HG02759 (cell line): ENCODE results near the gene TIMP3.
"Not testable (repeated sequence)": the region's sequence is repeated elsewhere in the genome, so short reads cannot be mapped to it uniquely, and the experiment has no call there.

Experiments used
- ATAC-seq: cut with Tn5 transposase; IDR thresholded peaks from one replicate; pipeline ENCODE4 v1.9.1; 2021; ENCODE audit warnings: mild to moderate bottlenecking, moderate library complexity; ENCODE audit not compliant: unreplicated experiment

Gene TIMP3

DNA sequence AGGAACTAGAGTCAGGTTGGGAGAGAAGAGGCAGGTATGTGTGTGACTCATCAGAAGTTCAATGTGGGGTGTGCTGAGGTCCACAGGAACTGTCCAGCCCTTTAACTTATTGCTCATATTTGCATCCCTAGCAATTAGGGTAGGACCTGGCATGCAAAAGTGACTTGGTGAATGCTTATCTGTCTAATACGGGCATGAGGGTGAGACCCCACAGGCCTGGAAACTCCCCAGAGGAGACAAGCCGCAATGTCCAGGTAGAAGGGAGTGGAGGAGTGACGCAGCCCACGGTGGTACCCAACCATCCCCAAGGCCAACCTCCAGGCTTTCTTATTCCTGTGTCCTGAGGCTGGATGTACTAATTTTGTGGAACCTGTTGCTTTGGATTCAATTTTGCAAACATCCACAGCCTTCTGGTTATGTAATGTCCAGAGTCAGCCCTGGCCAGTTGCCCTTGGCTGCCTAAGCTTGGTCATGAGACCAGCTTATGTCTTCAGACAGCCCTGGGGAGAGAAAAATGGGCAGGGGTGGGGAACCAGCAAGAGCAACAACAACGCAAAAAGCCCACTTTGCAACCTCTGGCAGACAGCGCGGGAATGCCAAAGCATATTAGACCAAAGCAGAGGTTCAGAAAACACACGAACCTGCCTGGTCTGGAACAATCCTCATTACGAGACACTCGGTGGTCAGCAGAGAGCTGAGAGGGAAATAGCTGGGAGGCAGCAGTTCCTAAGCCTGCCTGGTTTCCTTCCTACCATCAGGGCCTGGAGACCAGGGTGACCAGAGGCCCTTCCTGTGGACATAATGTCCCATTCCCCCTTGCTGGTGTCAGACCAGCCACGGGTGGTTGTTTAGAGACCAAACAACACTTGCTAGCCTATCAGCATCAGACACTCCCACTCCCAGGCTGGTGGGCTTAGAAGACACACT lies 49.3 kb downstream of the TIMP3 start:
- no peak for ATAC-seq

DNA sequence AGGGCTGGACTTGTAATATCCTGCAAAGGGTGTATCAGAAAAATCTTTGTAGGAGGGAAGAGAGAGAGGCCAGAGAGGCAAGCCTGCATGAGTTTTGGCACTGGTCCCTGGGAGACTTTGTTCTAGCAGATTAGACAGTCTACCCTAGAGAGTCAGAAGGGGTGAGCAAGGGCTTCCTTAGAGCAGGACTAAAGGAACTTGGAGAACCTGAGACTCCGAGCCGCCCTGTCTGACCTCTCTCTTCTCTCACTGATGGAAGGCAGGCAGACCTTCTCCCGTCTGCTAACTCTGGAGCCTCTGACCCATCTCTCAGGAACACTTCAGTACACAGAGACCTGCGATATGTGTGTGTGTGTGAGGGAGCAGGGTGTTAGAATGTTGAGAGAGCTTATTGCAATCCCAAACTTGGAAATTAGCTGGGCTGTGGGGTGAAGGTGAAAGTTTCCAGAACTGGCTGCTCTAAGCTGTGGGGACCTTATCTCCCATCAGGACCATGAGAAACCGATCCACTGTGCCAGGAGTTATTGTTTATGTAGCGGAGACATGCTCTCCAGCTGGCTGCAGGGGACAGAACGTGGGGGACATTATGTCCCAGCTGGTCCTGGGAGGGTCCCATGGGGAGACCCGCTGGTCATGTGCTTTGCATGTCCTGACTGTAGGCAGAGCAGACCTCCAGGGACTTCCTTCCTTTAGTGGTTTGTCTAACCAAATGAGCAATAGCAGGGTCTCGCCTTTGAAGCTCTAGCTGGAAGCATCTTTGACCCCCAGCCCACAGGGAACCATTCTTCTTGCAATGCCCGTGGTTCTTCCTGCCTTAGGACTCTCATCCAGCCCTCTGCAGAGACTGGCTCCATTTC lies 51.1 kb downstream of the TIMP3 start:
- ATAC-seq, result no peak

DNA sequence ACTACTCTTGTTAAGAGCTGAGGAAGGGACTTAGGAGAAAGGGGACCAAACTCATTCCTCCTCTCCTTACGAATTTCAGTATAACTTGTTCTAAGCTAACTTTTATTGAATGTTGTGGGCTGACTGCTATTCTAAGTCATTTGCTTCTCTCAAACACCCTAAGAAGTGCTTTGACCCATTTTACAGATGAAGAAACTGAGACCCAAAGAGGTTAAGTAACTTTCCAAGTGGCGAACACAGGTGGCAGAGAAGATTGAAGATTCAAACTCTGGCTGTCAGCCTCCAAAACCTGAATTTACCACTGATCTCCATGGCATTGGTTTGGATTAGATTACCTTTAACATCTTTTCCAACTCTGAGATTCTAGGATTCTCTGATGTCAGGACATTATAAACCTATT lies 52.2 kb downstream of the TIMP3 start:
- no peak for ATAC-seq

DNA sequence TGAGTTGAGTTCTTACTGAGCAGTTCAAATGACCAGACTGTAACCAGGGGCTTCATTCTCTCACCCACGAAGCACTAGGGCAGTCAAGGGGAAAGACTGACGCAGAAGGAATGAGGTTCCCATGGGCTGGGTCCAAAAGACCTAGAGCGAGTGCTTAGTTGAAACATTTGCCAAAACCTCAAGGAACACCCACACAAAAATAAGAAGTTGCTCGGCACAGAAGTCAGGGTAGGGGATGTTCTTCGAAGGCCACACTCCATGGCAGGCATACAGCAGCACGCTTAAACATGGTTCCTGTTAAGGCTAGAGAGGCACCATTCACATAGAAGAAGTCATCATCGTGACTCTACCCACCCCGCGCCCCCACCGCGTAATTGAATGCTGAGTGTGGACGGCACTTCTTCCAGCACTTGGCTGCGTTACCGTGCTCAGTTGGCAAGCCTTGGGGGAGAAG lies 52.9 kb downstream of the TIMP3 start:
- ATAC-seq, result no peak

DNA sequence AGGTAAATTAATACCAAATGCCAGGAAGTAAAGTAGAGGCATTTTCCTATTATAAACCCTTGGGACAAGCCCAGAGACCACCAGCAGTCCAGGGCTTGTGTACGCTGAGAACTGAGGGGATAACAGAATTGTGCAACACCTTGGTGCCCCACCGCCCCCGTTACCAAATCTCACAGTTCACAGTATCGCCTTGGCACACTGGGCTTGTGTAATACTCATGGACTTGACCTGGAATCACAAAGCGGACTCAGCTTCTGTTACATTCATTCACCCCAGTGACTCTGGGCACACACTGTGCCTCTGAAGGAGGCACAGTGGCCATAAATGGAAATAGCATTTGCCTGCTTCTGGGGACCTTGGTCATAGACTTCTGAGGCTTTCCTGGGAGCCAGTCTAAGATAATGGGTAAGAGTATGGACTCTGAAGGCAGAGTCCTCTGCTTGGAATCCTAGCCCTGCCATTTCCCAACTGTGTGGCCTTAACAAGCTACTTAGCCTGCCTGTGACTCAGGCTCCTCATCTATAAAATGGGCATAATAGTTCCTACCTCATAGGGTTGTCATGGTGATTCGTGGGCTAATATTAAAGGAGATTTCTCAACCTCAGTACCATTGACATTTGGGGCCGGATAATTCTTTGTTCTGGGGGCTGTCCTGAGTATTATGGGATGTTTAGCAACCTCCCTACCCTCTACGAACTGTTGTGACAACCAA lies 53.7 kb downstream of the TIMP3 start:
- ATAC-seq, result no peak

DNA sequence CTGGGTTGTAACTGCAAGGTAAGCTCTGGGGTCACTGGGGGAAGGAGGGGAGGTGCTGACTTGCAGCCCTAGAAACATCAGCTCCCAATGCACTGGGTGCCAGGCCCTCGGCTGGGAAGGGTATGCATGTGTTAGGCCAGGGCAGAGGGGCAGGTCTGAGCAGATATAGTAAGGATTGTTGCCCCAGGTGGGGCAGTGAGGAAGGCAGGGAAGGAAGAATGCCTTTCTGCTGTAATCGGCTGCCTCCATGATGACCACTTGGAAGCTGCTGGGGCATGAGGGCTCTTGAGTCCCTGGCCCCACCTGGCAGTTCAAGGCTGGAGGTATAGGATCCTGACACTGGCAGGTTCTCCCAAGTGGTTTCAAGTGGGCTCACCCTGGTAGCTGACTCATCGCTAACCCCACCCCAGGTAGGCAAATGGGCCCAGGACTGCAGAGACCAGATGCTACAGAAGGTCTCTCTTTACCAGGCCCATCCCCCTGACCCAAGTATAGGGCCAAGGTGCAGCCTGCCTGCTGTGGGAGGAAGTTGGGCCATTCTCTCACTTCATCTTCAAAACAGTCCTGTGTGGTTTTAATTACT lies 56.7 kb downstream of the TIMP3 start:
- ATAC-seq, result no peak

DNA sequence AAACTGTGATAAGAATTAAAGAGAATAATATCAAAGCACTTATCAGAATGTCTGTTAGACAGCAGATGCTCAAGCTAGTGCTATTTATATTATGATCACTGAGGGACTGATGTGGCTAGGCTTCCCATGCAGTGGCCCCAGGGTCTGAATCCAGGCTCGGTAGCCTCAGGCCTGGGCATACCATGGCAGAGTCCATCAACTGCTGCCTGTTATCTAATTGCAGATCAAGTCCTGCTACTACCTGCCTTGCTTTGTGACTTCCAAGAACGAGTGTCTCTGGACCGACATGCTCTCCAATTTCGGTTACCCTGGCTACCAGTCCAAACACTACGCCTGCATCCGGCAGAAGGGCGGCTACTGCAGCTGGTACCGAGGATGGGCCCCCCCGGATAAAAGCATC lies 57.5 kb downstream of the TIMP3 start:
- ATAC-seq, result no peak

DNA sequence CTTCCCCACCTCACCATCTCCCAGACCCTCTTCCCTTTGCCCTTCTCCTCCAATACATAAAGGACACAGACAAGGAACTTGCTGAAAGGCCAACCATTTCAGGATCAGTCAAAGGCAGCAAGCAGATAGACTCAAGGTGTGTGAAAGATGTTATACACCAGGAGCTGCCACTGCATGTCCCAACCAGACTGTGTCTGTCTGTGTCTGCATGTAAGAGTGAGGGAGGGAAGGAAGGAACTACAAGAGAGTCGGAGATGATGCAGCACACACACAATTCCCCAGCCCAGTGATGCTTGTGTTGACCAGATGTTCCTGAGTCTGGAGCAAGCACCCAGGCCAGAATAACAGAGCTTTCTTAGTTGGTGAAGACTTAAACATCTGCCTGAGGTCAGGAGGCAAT lies 58.2 kb downstream of the TIMP3 start:
- no peak for ATAC-seq

DNA sequence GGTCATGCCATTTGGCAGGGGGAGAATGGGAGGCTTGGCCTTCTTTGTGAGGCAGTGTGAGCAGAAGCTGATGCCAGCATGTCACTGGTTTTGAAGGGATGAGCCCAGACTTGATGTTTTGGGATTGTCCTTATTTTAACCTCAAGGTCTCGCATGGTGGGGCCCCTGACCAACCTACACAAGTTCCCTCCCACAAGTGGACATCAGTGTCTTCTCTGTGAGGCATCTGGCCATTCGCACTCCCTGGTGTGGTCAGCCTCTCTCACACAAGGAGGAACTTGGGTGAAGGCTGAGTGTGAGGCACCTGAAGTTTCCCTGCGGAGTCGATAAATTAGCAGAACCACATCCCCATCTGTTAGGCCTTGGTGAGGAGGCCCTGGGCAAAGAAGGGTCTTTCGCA lies 59.8 kb downstream of the TIMP3 start:
- no peak for ATAC-seq

DNA sequence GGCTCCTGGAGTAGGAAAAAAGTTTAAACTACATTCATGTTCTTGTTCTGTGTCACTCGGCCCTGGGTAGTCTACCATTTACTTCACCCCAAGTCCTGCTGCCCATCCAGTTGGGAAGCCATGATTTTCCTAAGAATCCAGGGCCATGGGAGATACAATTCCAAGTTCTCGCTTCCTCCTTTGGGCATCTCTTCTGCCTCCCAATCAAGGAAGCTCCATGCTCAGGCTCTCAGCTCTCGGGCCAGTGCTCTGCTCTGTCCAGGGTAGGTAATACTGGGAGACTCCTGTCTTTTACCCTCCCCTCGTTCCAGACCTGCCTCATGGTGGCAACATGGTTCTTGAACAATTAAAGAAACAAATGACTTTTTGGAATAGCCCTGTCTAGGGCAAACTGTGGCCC lies 60.6 kb downstream of the TIMP3 start:
- ATAC-seq, result no peak

DNA sequence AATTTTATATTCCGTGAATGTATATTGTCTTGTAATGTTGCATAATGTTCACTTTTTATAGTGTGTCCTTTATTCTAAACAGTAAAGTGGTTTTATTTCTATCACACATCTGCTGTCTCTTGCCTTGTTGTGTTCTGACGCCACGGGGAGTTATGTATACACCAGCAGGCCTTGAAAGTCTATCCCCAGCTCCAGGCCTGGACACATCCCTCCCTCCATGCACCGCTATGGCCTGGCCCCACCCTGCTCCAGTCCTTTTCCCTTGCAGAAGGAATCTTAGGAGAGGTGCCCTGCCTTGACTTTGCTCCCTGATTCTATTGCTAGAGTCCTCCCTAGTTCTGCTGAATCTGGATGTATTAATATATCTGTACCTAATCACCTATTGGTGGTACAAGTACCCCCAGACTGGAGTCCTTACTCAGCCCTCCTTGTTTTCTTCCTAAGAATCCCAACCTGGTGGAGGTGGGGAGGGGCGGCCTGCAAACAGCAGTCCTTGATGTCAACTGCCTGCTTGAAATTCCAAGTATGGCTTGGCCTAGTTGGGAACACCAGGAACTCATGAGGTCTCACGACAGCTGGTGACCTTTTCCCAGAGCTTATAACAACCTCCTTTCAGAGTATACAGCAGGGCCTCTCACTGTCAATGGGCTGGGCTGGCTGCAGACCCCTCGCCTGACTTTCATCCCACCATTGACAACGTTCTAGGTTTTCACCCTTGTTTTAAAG lies 61.6 kb downstream of the TIMP3 start:
- ATAC-seq, result no peak

DNA sequence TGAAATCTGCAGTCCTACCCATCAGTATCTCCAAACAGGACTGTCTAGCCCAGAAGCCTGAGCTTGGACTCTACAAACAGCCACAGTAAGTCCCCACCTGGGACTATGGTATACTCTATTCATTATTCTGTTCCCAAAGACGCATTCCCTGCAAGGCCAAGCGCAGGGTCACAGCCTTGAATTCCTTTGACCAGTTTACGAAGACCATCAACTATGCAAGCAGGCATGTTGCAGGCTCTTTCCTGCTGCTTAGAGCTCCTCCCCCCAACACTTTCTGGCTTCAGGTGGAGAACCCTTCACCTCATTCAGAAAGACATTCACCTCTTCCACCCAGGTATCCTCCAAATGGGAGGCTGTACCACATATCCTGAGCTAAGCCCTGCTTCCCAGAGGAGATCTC lies 62.5 kb downstream of the TIMP3 start:
- no peak for ATAC-seq

DNA sequence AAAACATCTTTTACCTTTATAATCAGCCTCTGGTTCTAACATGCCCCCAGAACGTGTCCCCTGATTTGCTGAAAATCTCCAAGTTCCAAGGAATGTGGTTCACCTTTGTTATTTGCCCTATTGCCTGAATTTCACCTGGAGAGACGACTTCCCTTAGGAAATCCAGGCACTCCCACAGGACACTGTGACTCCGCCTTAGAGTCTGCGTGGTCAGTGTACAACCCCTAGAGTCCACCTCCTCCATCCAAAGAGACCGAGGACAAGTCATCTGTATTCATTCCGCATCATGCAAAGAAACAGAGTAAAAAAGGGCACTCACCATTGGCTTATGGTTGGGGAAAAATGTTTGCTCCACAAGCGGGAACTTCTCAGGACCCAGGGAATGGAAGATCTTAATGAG lies 63.1 kb downstream of the TIMP3 start:
- no peak for ATAC-seq

DNA sequence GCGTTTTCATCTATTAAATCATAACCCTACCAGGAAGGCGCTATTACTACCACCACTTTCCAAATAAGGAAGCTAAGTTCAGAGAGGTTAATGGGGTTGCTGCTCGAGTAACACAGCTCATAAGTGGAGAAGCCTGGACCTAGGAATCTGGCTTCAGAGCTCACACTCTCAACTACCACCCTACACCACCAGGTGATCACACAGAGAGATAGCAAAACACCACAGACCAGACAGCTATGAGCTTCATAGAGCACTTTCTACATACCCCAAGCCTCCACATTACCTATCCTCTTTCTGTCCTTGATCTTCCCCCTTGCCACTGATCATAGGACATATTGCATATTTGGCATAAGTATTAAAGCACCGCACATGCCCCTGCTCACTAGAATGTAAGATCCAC lies 65.4 kb downstream of the TIMP3 start:
- ATAC-seq, result no peak

DNA sequence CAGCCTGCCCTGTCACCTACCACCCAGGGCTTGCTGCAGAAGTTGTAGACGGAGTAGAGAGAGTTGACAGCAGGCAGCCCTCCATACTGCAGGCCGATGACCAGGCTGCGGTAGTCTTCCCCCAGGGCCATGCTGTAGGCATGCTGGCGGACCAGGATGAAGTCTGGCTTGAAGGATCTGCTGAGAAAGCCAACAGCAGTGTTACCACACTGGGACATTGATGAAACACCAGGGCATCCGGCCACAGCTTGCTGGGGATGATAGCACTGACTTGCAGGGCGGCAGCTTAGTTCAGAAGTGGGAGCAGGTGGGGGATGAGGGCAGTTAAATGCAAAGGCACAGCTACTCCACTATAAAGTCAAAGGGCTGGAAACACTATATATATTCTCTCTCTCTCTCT lies 67.4 kb downstream of the TIMP3 start:
- ATAC-seq, result no peak

DNA sequence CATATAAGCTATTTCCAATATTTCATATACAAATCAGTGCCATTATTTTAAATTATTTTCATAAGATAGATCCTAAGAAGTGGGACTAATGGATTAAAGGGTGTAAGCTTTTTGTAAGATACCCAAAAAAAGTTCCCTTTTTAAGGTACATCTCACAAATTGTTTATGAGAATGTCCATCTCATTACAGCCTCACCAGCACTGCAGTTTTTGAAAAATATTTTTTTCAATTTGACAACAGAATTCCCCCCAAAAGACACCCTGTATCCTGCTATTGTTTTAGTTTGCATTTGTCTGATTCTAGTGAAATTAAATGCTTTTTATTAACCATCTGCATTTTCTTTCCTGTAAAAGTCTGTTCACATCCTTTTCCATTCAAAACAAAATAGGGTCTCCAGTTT lies 69.0 kb downstream of the TIMP3 start:
- no peak for ATAC-seq

DNA sequence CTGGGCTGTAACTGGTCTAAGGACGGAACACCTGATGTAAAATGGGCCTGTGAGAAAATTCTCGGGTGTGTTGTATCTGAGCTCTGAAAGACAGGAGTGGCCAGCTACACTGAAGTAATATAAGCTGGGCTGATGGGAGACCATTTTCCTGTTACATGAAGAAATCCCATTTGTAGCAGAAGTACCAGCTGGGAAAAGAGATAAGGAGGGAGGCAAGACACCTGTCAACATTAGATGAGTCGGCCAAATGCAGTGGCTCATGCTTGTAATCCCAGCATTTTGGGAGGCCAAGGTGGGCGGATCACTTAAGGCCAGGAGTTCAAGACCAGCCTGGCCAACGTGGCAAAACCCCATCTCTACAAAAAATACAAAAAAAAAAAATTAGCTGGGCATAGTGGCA lies 72.1 kb downstream of the TIMP3 start:
- ATAC-seq, result not testable (repeated sequence)

DNA sequence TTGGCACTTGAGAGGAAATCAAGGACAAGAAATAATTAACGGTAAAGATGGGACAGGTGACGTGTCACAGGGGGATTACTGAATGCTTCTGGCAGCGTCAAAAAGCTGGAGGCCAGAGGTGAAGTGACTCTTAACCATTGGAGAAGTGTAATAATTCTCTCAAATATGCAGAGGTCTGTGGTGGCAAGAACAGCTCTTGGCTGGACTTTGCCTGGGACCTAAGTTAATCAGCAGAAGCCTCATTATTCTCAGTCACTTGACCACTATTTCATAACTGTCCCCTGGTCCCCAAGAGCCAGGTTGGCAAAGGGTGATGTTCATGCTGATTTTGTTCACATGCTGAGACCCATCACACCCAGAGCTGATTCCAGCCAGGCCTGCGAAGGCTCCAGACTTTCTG lies 72.9 kb downstream of the TIMP3 start:
- no peak for ATAC-seq

DNA sequence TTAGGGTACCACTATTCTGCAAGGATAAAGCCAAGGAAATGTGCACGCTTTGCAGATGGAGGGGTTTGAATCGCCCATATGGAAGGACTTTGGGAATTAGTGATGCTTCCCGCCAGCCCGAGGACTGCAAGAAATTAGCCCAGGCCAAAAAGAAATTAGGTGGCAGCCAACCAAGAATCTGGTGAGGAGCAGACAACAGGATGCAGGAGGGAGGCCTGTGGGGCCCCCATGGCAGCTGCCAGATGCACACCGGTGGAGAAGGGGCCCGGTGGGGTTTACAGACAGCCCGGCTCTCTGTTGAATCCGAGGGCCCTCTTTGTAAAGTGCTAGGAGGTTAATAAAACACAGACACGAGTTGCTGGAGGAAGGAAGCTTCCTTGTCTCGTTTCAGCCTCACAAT lies 73.5 kb downstream of the TIMP3 start:
- ATAC-seq, result no peak

DNA sequence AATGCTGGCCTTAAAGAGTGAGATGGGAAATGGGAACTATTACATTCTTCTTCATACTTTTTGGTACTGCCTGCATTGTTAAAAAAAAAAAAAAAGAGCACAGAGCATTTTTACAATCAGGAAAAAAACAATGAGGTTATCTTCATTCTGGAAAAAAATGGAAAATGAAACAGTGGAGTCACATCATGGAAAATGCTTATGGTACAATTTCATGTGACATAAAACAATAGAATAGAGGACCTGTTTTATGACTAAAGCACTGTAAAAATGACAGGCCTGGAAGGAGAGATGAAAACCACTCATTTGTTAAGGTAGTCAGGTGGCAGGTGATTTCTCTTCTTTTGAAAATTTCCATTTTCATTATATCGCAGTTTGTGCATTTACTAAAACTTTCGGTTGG lies 75.0 kb downstream of the TIMP3 start:
- no peak for ATAC-seq
